VCaP (cell line): ENCODE results near the gene RXFP1.

Experiments used
- H3K27ac ChIP-seq: fragments of 450-650 bp; 2 replicates; pipeline ENCODE4 v1.5.1; 2017
- TF ChIP-seq, protein P1 (sequence below): fragments of 450-650 bp; conservative IDR thresholded peaks from 2 replicates; pipeline ENCODE4 v1.5.1; 2017; ENCODE audit warnings: mild to moderate bottlenecking, moderate library complexity

The RXFP1 gene

DNA sequence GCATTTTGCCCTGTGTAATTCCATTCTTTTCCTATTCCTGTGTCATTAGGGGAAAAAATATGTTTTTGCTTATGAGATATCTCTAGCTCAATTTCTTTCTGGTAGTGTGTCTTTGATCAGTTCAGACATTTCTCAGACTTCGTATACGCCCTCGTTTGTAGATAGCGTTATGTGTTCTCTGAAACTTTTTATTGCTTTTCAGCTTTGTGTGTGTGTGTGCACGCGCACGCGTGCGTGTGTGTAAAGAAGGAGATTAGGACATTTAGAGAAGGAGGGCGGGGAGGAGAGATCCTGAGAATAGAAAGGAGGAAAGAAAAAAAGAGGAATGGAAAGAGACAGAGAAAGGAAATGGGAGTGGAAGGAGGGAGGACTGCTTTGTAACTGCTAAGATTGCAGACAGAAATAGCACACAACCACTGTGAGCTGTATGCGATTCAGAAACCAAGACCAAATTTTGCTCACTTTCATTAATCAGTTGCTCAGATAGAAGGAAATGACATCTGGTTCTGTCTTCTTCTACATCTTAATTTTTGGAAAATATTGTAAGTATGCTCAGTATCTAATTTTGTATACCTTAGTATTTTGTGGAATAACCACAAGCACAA lies at the start of gene RXFP1:
TSS of gene RXFP1 (plus strand) at position 399 of the 605 bp plus-strand sequence. CDS start at position 494, 95 bp downstream.
- no peak within 1 kb of the TSS for H3K27ac ChIP-seq
- TF ChIP-seq, protein P1, sequence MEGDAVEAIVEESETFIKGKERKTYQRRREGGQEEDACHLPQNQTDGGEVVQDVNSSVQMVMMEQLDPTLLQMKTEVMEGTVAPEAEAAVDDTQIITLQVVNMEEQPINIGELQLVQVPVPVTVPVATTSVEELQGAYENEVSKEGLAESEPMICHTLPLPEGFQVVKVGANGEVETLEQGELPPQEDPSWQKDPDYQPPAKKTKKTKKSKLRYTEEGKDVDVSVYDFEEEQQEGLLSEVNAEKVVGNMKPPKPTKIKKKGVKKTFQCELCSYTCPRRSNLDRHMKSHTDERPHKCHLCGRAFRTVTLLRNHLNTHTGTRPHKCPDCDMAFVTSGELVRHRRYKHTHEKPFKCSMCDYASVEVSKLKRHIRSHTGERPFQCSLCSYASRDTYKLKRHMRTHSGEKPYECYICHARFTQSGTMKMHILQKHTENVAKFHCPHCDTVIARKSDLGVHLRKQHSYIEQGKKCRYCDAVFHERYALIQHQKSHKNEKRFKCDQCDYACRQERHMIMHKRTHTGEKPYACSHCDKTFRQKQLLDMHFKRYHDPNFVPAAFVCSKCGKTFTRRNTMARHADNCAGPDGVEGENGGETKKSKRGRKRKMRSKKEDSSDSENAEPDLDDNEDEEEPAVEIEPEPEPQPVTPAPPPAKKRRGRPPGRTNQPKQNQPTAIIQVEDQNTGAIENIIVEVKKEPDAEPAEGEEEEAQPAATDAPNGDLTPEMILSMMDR = no peak

DNA sequence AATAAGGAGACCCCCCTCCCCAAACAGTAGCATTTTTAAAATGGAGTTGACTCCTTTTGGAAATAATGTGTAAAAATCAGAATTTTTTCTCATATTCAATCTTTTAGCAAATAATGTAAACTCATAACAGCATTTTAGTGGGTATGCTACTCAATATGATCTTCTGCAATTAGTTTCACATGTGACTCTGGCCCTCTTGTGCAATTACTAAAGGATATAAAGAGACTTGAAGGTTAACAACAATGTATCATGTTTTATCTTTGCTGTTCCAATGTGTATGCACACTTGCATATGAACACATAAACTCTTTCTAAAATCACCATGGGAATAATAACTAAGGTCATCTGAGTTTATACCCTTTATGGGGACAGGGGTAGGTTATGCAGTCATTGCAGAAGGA lies 39.9 kb upstream of the RXFP1 start:
- H3K27ac ChIP-seq = no peak overlapping the region
- TF ChIP-seq, protein P1 = no peak

DNA sequence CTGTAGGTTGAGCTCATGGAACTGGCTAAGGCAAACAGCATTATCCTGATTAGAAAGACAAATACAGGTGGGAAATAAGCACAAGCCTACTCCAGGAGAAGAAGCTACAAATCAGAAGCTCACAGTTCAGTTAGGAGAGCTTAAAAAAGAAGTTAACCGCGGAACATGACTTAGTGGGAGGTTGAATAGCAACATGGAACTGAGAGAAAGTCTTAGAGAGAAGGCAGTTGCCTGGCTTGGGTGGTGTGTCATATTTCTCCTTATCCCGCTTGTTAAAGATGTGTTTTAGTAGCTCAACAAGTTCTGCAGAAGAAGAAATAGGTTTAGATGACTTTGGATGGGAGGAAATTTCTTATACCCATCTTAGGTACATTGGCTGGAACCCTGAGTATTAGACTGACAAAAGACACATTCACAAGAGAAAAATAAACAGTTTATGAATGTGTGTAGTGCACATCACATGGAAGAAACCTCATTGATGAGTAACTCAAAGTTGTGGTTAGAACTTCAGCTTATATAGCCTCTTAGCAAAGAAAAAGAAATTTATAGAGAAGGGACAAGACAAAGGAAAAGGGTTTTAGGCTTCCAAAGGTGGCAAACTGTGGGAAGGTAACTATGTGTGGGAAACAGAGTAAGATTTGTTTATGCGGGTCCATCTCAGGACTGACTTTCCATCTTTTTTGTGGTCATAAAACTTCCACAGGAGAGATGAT lies 37.4 kb upstream of the RXFP1 start:
- TF ChIP-seq, protein P1 = no peak
- H3K27ac ChIP-seq = no peak overlapping the region

- no peak overlapping the region for H3K27ac ChIP-seq
- TF ChIP-seq, protein P1 = no peak
Observed at GRCh38 chr4:158490629-158491028, 31.1 kb upstream of the RXFP1 start.

GRCh38 chr4:158492391-158492790 lies 29.3 kb upstream of the RXFP1 start:
- no peak overlapping the region for H3K27ac ChIP-seq
- TF ChIP-seq, protein P1 = no peak

DNA sequence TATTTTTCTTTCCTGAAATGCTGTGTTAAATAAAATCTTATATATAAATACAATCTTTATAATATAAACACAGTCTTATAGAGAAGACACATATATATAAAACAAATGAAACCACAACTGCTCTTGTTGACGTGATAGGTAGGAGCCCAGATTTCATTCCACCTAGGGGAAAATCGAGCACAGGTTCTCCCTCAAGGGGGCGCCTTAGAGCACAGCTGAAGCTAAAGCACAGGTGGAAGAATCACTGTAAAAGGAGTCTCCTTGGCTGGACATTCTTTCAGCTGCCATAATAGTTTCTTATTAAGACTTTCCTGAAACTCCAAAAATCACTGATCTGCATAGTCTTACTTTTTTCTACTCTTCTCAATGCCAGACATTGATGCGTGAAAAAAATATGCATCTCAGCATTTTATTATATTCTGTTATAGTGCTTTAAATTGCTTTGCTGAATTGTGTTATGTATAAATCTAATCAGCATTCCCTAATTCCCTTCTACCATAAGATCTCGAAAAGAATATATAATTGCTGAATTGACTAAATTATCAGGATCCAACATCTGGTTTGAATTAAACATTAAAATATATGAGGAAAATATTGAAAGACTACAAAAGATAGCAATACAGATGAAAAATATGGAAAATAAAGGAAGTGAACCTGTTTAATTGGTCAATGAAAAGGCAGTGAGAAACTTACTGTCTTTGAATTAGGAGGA lies 25.5 kb upstream of the RXFP1 start:
- H3K27ac ChIP-seq = no peak overlapping the region
- TF ChIP-seq, protein P1 = no peak; the same call in 1 of the 2 replicates

DNA sequence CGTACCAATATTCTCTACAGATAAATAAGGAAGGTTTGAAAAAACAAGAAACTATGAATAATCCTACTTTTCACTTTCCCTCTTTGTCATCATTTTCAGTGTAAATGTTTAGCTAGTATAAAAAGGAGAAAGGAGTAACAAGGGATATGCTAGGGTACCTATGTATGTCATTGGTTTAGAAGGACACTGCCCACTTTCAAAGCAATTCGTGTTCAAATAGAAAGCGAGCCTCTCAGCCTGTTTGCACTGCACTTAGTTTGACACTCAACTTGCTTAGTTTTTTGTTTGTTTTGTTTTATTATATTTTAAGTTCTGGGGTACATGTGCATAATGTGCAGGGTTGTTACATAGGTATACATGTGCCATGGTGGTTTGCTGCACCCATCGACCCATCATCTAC lies 21.6 kb upstream of the RXFP1 start:
- H3K27ac ChIP-seq = no peak overlapping the region
- TF ChIP-seq, protein P1 = no peak
